HFF-Myc (cell line): Measurements from ENCODE around the gene RTP3.

Experiments
- DNase-seq: peaks from one replicate; pipeline ENCODE4 v3.0.0-alpha.2; 2011; ENCODE audit warnings: low read depth; ENCODE audit errors: extremely low read depth
- H3K4me3 ChIP-seq: replicated peaks from 2 replicates; pipeline ENCODE4 v1.5.1; 2011; ENCODE audit warnings: low read depth, mild to moderate bottlenecking, control low read depth, low read length
- TF ChIP-seq, protein P1 (sequence below): IDR thresholded peaks from 2 replicates; pipeline ENCODE4 v1.5.1; 2012; ENCODE audit warnings: mild to moderate bottlenecking, low read depth, low read length, control low read depth; ENCODE audit errors: missing control alignments

RTP3 gene

DNA sequence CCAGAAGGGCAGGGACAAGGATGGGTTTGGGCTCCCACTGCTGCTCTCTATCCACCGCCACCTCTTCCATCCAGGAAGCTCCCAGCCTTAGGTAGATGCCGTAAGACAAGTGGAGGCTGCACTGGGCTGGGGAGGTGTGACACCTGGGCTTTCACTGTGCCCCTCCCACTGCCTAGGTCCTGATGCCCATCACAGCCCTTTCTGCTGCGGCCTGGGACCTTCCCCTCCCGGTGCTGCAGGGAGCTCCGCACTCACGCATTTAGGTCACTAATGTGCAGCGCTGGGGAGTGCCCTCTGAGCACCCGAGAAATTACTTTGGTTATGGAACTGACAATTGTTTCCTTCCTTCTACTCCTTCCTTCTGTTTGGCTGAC lies 33.9 kb upstream of the RTP3 start:
- TF ChIP-seq, protein P1, sequence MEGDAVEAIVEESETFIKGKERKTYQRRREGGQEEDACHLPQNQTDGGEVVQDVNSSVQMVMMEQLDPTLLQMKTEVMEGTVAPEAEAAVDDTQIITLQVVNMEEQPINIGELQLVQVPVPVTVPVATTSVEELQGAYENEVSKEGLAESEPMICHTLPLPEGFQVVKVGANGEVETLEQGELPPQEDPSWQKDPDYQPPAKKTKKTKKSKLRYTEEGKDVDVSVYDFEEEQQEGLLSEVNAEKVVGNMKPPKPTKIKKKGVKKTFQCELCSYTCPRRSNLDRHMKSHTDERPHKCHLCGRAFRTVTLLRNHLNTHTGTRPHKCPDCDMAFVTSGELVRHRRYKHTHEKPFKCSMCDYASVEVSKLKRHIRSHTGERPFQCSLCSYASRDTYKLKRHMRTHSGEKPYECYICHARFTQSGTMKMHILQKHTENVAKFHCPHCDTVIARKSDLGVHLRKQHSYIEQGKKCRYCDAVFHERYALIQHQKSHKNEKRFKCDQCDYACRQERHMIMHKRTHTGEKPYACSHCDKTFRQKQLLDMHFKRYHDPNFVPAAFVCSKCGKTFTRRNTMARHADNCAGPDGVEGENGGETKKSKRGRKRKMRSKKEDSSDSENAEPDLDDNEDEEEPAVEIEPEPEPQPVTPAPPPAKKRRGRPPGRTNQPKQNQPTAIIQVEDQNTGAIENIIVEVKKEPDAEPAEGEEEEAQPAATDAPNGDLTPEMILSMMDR: no peak
- DNase-seq: no peak
- H3K4me3 ChIP-seq: no peak overlapping the region

DNA sequence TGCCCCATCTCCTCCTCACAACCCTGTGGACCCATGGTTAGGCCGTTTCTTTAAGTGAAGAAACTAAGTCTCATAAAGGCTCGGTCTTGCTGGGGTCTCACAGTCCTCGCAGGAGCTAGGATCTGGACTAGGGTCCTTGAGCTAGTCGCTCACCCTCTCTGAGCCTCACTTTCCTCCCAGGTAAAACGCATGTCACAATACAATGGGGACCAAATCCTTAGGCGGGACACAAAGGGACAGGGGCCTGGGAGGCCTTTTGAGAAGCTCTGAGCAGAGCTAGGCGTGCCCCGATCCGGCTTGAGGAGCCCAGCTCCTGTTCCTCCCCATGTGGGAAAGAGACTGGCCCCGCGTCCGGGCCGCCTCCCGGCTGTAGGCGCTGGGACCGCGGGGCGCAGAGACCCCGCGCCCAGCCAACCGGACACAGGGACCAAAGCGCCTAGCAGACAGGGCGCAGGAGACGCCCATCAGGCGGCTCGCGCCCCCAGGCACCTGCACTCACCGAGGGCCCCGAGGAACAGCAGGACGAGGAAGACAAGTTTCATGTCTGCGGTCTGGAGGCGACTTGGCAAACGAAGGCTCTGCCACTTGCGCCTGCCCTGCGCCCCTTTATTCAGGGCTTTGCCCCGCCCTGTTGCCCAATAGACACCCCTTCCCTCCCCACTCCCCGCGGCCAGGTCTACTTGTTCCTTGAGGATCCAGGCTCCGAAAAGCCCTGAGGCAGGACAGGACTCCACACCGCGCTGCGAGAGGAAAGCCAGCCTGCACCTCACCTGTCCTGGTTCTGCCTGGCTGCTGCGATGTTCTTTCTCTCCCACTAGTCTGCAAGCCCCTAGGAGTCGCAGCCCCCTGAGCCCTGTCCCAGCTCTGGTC lies 33.2 kb upstream of the RTP3 start, which contains the start of gene LTF:
Gene LTF, minus strand, starts transcription at position 580 of the 870 bp plus-strand sequence. Its CDS starts 38 bp downstream, at position 542.
- TF ChIP-seq, protein P1: no peak
- no peak within 1 kb of the TSS for H3K4me3 ChIP-seq
- no peak for DNase-seq

DNA sequence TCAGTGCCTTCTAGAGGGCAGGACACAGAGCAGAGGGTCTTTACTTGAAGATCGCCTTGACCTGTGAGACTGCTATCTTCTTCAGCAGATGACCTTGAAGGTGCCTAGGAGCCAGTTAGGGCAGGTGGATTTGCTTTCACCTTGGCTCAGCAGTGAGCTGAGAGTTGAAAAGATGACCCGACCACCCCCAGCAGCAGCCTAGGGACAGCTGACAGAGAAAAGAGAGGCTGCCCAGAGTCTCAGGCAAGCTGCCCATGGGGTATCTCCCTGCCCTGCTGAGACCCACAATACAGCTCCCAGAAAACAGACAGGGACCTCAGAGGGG lies 32.6 kb upstream of the RTP3 start:
- TF ChIP-seq, protein P1: no peak
- no peak for DNase-seq
- no peak overlapping the region for H3K4me3 ChIP-seq

DNA sequence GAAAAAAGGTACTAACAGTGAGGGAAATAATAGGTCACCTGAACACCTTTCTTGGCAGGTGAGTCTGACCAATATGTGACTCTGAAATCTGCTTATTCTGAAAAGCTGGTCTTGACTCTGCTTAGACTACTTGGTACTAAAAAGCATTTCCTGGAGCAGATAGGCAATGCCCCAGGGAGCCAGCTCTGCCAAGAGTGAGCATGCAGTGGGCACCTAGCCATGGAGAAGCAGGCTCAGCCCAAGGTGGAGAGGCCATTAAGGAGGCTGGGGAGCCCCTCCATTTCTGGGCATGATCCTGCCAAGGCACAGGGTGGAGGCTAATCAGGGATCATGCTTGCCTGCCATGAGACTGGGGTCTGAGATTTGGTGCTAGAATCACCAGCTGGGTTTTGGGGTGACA lies 31.5 kb upstream of the RTP3 start:
- no peak overlapping the region for H3K4me3 ChIP-seq
- no peak for DNase-seq
- TF ChIP-seq, protein P1: no peak

DNA sequence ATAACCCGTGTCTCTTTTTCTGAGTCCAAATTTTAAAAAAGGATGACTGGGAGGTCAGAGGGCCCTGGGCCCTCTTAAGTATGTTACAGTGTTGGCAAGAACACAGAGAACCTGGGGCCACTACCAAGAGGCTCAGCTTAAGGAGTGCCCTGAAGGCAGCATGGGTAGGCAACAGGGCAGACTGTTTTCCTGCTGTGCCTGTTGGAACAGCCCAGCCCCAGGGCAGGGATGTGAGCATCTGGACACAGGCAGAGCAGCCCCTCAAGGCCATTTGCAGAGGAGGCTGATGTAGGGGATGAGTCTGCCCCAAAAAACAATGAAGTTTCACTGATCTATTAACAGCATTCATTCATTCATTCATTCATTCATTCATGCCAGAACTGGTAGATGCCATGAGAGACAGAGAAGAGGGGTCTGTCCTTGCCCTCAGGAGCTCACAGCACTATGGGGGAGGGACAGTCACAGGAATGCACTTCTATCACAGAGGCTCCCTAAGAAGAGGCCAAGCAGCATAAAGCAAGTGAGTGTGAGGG lies 30.8 kb upstream of the RTP3 start:
- no peak overlapping the region for H3K4me3 ChIP-seq
- no peak for DNase-seq
- TF ChIP-seq, protein P1: no peak

DNA sequence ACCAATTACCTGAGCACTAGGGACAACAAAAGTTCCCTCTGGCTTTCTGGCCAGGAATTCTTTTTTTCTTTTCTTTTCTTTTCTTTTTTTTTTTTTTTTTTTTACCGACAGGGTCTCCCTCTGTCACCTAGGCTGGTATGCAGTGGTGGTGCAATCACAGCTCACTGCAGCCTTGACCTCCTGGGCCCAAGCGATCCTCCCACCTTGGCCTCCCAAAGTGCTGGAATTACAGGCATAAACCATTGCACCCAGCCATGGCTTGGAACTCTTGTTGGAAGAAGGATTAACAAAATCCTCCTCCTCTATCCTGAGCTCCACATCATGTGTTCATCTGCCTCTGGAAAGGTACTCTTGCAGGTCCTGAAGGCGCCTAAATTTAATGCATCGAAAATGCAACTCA lies 30.2 kb upstream of the RTP3 start:
- TF ChIP-seq, protein P1: no peak
- DNase-seq: no peak
- no peak overlapping the region for H3K4me3 ChIP-seq
